ENCODE data around the gene CAMKK2.

GRCh38 chr12:121261398-121261797 is 35.1 kb downstream of the CAMKK2 start:
- TF ChIP-seq POLR2AphosphoS5 (IDR thresholded peaks at IDR 0.05) = peak in 1 of 3 donors; percentile 12
- no peak for TF ChIP-seq CTCF (IDR thresholded peaks at IDR 0.05 in 8 of 11, conservative IDR thresholded peaks at IDR 0.05 in 3 of 11)
